Lower leg skin (tissue), 4 donors: Measurements from ENCODE around the gene FAU. TPM values are rescaled to one million over a fixed set of nuclear protein-coding genes. Genes with fewer than 3 reads are reported as not detected.

Experiments used
- DNase-seq, 2 donors: peaks; one replicate each; pipeline ENCODE4 v3.0.0-alpha.2; 2019; ENCODE audit warnings: low spot score in 2 of 2
- H3K4me3 ChIP-seq: fragments of 200-600 bp; sonication (generic); 2 replicates; pipeline ENCODE4 v1.5.1; 2017; ENCODE audit warnings: mild to moderate bottlenecking, low read depth; ENCODE audit not compliant: poor library complexity, severe bottlenecking
- POLR2A ChIP-seq, 2 donors: fragments of 450-650 bp; IDR thresholded peaks; one replicate each; pipeline ENCODE4 v1.6.1; 2016 to 2017; ENCODE audit warnings: antibody characterized with exemption in 2 of 2, mild to moderate bottlenecking in 1 of 2, moderate library complexity in 1 of 2
- WGBS, 2 donors: methylation state at CpG; one replicate each; pipeline ENCODE4 v1.1.5; 2018; 5-methylcytosine and 5-hydroxymethylcytosine counted together
- intact Hi-C: fragments of 100-400 bp; cut with DNase I; formaldehyde crosslinking; loops from one replicate; pipeline ENCODE4 v1.15.0; 2023; ENCODE audit warnings: low total_unique reads
- total RNA-seq, 4 donors: library from RNA; depleted of rRNA; stranded (reverse); fragments of >200 nt; gene quantifications; one replicate each; pipeline ENCODE4 v1.1.0, GENCODE V29; 2016
- TF ChIP-seq, protein P1 (sequence below), 3 donors: fragments of 450-650 bp; IDR thresholded peaks; one replicate each; pipeline ENCODE4 v1.5.1; 2016; ENCODE audit warnings: antibody characterized with exemption in 3 of 3, mild to moderate bottlenecking in 3 of 3, moderate library complexity in 2 of 3

The FAU gene
- total RNA-seq, 4 donors from 2014 or later: 574 to 1,562 (median 887) TPM

DNA sequence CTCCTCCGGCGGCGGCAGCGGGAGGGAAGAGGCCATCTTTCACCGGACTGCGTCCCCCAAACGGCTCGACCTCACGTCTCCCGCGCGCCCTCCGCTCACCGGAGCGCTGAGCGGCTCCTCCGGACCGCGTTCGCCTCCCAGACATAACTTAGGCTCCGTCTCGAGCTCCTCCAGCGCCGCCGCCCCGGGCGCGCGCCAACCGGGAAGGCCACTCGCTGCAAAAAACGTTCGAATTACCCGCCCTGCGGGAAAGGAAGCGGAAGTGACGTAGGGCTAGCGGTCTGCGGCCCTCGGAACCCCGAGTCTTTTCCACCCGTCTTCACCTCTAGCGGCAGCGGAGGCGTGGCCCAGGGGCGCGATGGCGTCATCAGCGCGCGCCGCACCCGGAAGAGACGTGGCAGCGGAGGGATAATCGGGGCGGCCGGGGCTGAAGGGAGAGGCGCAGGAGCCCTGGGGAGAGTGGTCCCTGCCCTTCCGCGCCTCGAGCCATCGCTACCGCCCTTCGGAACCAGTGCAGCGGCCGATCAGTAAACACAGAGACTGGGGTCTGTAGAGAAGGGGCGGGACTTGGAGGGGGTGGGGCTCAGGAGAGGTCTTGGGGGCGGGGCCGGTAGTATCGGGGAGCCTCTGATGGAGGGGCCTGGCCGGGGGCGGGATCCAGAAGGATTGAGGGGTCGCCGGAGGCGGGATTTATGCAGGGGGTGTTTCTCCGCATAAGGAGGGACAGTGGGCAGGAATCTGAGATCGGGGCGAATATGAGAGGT lies 37.9 kb downstream of the FAU start, which contains the start of the genes CDCA5 and ZFPL1:
CDCA5 (minus strand) TSS at position 207 of the 764 bp plus-strand sequence; CDS start at position 145, 62 bp downstream.
ZFPL1 (plus strand) TSS at position 389 of the 764 bp plus-strand sequence. CDS start 477 bp downstream, outside the sequence.
- intact Hi-C loops: loop anchor here (10.0 kb wide), 1 partner anchor 69 kb away; the partner anchor contains the start of gene ARL2
- H3K4me3 ChIP-seq: peak within 1 kb of the TSS; percentile 28
- peak; percentile 93 to 99 for DNase-seq
- 0 to 1% methylated on average over 53 to 67 of the region's 79 CpGs for WGBS, 2 donors
- TF ChIP-seq, protein P1, sequence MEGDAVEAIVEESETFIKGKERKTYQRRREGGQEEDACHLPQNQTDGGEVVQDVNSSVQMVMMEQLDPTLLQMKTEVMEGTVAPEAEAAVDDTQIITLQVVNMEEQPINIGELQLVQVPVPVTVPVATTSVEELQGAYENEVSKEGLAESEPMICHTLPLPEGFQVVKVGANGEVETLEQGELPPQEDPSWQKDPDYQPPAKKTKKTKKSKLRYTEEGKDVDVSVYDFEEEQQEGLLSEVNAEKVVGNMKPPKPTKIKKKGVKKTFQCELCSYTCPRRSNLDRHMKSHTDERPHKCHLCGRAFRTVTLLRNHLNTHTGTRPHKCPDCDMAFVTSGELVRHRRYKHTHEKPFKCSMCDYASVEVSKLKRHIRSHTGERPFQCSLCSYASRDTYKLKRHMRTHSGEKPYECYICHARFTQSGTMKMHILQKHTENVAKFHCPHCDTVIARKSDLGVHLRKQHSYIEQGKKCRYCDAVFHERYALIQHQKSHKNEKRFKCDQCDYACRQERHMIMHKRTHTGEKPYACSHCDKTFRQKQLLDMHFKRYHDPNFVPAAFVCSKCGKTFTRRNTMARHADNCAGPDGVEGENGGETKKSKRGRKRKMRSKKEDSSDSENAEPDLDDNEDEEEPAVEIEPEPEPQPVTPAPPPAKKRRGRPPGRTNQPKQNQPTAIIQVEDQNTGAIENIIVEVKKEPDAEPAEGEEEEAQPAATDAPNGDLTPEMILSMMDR (IDR thresholded peaks at IDR 0.05): no peak
- peak in 1 of 2 donors; percentile 39 for TF ChIP-seq POLR2A (IDR thresholded peaks at IDR 0.05)

- intact Hi-C loops: loop anchor here (10.0 kb wide), 1 partner anchor 68 kb away; the partner anchor contains the start of gene ARL2
- peak overlapping the region; percentile 28 for H3K4me3 ChIP-seq
- no peak for DNase-seq
- no peak for TF ChIP-seq POLR2A (IDR thresholded peaks at IDR 0.05)
- TF ChIP-seq, protein P1 (IDR thresholded peaks at IDR 0.05): no peak
- WGBS, 2 donors: 3 to 6% methylated on average over 13 of the region's 13 CpGs
These were observed 38.6 kb downstream of the FAU start for GRCh38 chr11:65083134-65083833.

GRCh38 chr11:65078786-65079342 lies 43.1 kb downstream of the FAU start:
- WGBS, 2 donors: 88 to 89% methylated on average over 8 to 9 of the region's 9 CpGs
- no peak for TF ChIP-seq POLR2A (IDR thresholded peaks at IDR 0.05)
- TF ChIP-seq, protein P1 (IDR thresholded peaks at IDR 0.05): no peak
- H3K4me3 ChIP-seq: no peak overlapping the region
- intact Hi-C loops: no loop called here
- no peak for DNase-seq

- TF ChIP-seq, protein P1 (IDR thresholded peaks at IDR 0.05): no peak
- TF ChIP-seq POLR2A (IDR thresholded peaks at IDR 0.05): no peak
- intact Hi-C loops: no loop called here
- no peak for DNase-seq
- H3K4me3 ChIP-seq: no peak overlapping the region
- 57 to 64% methylated on average over 3 of the region's 3 CpGs for WGBS, 2 donors
These were observed 43.8 kb downstream of the FAU start for GRCh38 chr11:65078151-65078550.

DNA sequence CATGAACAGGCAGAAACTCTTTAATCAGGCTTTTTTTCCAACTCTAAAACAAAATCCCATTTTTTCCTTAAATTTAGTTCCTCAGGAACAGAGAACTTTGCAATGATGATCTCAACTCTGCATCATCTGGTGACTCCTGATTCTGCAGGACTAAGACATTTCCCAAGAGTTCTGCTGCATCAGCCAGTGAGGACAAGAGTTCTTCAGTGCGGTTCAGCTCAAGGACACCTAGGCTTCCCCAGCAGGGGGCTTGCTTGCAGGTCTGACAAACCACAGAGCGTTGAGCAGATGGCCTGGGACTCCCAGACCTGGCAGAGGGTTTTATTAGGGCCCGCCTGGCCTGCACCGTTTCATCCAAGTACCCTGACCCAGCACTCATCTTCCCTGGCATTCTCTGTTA lies 44.5 kb downstream of the FAU start:
- 76 to 77% methylated on average over 4 of the region's 4 CpGs for WGBS, 2 donors
- intact Hi-C loops: no loop called here
- no peak overlapping the region for H3K4me3 ChIP-seq
- TF ChIP-seq POLR2A (IDR thresholded peaks at IDR 0.05): no peak
- TF ChIP-seq, protein P1 (IDR thresholded peaks at IDR 0.05): no peak
- DNase-seq: no peak
